ENCODE data around the gene SESN1. TPM values are rescaled to one million over a fixed set of nuclear protein-coding genes. Genes with fewer than 3 reads are reported as not detected.
A peak's percentile ranks its signal among the peaks of the same experiment; 100 is the strongest.

SESN1 gene
- total and polyA plus RNA-seq, 9 of the 15 experiments (the other 6 are each of a cell fraction or from before 2014, with no cell fraction given): 3.1 to 13.0 (median 7.4) TPM

- TF ChIP-seq SIN3B (IDR thresholded peaks at IDR 0.05; ENCODE audit: low read depth) (no peak), OTX1 (CRISPR knock-in tag; IDR thresholded peaks at IDR 0.05) (no peak), L3MBTL2 (IDR thresholded peaks at IDR 0.05) (peak; percentile 67), POLR2AphosphoS5 (IDR thresholded peaks at IDR 0.05; ENCODE audit: control insufficient read depth, insufficient read depth, low read depth, low read length) (peak; percentile 57; the same call in 1 of the 2 replicates), MIER1 (IDR thresholded peaks at IDR 0.05; ENCODE audit: low read depth) (no peak), NR1H2 (CRISPR knock-in tag; IDR thresholded peaks at IDR 0.05) (no peak), HBP1 (CRISPR knock-in tag; IDR thresholded peaks at IDR 0.05) (no peak), ZKSCAN1 (IDR thresholded peaks at IDR 0.05; ENCODE audit: low read depth, low read length) (peak; percentile 79), MLLT1 (IDR thresholded peaks at IDR 0.05) (no peak), ZNF449 (CRISPR knock-in tag; IDR thresholded peaks at IDR 0.05) (no peak), ZNF512 (tag; IDR thresholded peaks at IDR 0.05) (no peak), ZNF253 (CRISPR knock-in tag; conservative IDR thresholded peaks at IDR 0.05) (no peak), ZNF766 (CRISPR knock-in tag; conservative IDR thresholded peaks at IDR 0.05) (no peak), ZNF41 (CRISPR knock-in tag; conservative IDR thresholded peaks at IDR 0.05) (no peak), MTA1 (IDR thresholded peaks at IDR 0.05; ENCODE audit: borderline replicate concordance) (no peak), NR2C1 (IDR thresholded peaks at IDR 0.05) (no peak), NR2C1 (tag; IDR thresholded peaks at IDR 0.05) (no peak), CBFA2T2 (conservative IDR thresholded peaks at IDR 0.05) (peak; percentile 80), PPARD (CRISPR knock-in tag; IDR thresholded peaks at IDR 0.05) (no peak), STAT5B (CRISPR knock-in tag; IDR thresholded peaks at IDR 0.05) (no peak), ZNF311 (CRISPR knock-in tag; IDR thresholded peaks at IDR 0.05) (no peak), ILF3 (IDR thresholded peaks at IDR 0.05; ENCODE audit: borderline replicate concordance) (no peak), RCOR1 (IDR thresholded peaks at IDR 0.05; ENCODE audit: borderline replicate concordance in 1 of 2, low read depth in 2 of 2, low read length in 2 of 2) (peak in 1 of 2 experiments; percentile 78; a peak in 2 of 4 replicates), USF2 (CRISPR knock-in tag; IDR thresholded peaks at IDR 0.05) (no peak)
Measured at GRCh38 chr6:109045493-109045892, 49.2 kb downstream of the SESN1 start (continued).
